H4 (cell line): ENCODE data around the gene TPBGL. TPM values are rescaled to one million over a fixed set of nuclear protein-coding genes. Genes with fewer than 3 reads are reported as not detected.

Source experiments
- DNase-seq: peaks from one replicate; pipeline ENCODE4 v3.0.0-alpha.2; 2015; ENCODE audit warnings: low spot score
- total RNA-seq: library from RNA; depleted of rRNA; stranded (reverse); fragments of >200 nt; shearing (Covaris generic); gene quantifications from 2 replicates; pipeline ENCODE4 v1.2.3, GENCODE V29; 2014; rRNA removed

The TPBGL gene
- total RNA-seq, result not detected in 2 replicates

DNA sequence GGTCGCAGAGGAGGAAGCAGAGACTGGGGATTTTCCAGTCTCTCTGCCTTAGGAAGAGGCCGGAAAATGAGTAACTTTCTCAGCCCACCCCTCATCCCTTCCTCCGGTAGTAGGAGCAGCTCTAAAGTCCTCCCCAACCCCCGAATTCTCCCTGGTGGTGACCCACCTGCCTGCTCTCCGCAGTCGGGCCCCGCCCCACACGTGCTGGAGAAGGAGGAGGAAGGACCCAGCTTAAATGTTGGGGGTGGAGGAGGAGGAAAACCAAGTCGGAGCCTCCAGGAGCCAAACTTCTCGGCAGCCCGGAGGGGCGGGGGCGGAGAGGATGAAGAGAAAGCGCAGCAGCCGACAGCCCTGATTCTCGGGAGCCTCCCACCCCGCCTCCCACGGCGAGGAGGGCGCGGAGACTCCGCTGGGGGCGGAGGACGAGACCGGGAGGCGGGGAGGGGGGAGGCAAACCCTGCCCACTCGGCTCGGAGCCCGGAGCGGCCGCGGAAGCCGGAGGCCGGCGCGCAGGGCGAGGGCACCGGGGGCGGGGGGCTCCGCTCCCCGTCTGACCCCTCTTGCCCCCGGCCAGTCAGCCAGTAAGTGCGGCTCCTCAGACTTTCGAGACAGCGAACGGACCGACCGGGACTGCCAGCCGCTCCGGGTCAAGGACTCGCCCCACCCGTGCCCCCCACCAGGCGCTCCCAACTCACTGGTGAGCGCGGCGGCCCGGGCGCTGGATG lies at the start of gene TPBGL:
TPBGL (plus strand) TSS at position 464 of the 725 bp plus-strand sequence. CDS start 276 bp downstream, outside the sequence.
- DNase-seq, result no peak

DNA sequence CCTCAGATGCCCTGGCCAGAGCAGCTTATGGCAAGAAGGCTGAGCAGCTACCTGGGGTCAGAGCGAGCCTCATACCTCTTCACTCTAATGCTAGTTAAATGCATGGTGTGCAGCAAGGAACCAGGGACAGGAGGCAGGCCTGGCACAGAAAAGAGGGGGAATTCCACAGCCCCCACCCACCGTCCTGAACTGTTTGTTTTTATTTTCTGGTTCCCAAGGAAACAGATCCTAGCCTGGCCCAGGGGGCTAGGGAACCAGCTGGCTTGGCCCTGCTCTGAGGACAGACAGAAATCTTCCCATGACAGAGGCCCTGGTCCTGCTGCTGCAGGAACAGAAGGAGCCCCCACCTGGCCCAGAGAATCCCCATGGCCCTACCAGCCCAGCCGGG lies 49.2 kb upstream of the TPBGL start:
- DNase-seq, result no peak

- no peak for DNase-seq
Measured at GRCh38 chr11:75193271-75193670, 47.3 kb upstream of the TPBGL start.

DNA sequence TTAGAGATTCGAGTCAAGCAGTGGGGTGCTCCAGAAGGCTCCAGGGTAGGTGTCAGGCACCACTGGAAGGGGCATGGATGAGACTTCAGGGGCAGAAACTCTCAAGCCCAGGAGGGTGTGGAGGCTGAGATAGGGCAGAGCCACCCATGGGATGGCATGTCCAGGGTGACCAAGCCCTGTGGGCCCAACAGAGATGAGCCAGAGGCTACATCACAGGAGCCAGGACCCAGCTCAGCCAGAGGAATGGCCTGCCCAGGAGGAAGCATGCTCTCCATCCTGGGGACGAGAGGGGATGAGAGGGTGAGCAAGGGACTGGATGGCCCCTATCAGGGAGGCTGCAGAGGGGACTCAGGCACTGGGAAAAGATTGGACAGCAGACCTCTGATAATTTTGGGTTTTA lies 46.9 kb upstream of the TPBGL start:
- no peak for DNase-seq

DNA sequence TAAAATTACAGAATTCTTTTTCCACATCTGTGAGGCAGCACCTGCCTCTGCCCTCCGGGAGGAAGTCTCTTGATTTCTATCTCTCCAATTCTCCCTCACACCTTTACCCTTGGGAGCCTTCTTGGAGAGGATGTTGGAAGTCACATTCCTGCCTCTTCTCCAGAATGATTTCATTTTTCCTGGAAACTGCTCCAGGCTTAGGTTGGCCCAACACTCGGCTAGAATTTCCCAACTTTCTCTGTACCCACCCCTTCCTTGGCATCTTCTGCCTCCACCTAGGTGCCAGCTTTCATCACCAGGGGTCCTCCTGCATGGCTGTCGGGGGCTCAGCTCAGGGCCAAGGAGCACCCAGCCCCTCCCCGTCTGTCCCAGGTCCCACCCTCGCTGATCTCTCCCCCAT lies 46.4 kb upstream of the TPBGL start:
- no peak for DNase-seq

DNA sequence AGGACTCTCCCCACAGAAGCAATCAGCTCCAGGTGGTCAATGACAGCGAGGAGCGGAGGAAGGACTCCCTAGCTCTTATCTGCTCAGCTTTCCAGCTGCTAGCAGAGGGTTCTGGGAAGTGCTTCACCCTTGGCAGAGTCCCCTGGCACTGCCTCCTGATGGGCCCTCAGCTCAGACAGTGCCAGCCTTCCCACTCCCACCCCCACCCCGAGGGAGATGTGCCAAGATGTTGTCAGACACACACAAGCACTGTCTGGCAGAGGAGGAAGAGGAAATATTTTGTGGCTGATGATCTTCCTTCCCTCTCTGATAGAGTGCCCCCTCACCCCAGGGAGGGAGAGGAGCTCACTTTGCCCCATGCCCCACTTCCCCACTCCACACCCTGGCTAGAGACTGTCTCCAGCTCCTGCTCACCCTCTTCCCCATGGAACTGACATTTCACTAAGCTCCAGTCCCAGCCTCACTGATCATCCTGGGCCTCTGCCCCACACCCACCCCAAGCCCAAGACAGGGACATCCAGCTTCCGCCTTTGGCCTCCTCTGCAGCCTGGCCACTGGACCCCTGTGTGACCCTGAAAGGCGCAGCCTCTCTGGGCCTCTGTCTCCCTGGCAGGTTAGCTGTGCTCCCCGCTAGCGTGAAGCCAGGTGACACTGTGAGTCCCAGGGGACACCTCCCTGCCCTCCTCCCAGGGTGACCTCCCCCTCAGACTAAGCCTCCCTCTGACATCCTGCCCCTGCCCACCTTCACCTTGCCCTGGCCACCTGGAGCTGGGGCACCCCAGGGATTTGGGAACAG lies 45.2 kb upstream of the TPBGL start:
- no peak for DNase-seq

DNA sequence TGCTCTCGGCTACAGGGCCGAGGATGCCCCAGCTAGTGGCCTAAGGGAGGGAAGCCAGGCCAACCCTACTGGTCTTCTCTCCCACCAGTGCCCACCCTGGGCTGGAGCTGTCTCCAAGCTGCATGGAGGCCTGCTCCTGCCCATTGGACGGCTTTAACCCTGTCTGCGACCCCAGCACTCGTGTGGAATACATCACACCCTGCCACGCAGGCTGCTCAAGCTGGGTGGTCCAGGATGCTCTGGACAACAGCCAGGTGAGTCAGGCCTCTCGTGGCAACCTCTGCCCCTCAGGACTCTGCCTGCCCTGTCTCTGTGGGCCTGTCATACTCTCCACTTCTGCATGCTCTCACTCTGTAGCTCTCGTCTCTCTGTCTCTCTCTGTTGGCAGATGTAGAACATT lies 44.1 kb upstream of the TPBGL start:
- DNase-seq, result no peak

GRCh38 chr11:75197512-75198277 lies 42.9 kb upstream of the TPBGL start:
- DNase-seq, result no peak

- DNase-seq, result no peak
Measured at GRCh38 chr11:75198278-75198973, 42.1 kb upstream of the TPBGL start.

GRCh38 chr11:75199412-75199955 lies 41.1 kb upstream of the TPBGL start:
- DNase-seq, result no peak

GRCh38 chr11:75200051-75200450 lies 40.5 kb upstream of the TPBGL start:
- no peak for DNase-seq

- DNase-seq, result no peak
Measured at GRCh38 chr11:75200531-75200930, 40.0 kb upstream of the TPBGL start.

- DNase-seq, result no peak
Measured at GRCh38 chr11:75201771-75202170, 38.8 kb upstream of the TPBGL start.

DNA sequence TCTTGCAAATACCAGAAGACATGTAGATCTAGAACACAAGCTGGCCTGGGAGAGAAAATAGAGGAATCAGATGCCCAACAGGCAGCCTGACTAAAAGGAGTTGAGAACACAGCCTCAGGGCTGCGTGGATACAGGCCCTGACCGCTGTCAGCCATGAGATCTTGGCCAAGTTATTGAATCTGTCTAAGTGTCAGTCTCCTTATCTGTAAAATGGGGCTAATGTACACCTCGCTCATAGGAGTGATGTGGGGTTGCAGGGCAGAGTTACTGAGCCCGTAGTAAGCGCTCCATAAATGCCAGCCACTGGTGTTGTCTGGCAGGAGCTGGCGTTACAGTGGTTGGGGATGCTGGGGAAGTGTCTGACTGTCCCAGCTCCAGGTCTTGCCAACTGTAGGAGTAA lies 38.4 kb upstream of the TPBGL start:
- no peak for DNase-seq

DNA sequence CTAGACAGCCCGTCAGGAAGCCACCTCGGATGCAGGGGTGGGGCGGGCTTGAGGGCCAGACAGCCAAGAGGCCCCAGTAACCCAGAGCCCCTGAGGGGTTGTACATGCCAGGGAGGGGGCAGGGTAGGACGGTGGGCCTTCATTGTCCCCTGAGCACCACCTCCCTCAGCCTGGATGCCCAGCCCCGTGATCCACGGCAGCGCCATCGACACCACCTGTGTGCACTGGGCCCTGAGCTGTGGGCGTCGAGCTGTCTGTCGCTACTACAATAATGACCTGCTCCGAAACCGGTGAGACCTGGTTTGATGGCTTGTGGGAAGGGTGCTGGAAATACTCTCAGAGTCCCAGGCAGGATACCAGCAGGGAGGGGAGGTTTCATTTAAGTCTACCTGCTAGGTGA lies 37.4 kb upstream of the TPBGL start:
- no peak for DNase-seq

DNA sequence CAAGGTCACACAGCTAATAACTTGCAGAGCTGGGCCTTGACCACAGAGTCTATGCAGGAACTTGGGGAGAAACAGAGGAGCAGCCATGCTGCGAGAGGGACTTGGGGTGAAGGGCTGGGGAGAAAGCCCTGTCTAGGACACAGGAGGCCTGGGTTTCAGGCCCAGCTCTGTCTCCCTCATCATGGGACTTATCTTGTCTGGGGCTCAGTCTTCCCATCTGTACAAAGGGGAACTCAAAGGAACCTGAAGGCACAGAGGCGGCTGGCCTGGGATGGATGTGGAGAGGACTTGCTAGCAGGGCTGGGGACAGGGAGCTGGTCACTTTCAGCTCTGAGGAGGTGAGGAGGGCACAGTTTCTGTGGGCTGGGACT lies 36.9 kb upstream of the TPBGL start:
- DNase-seq, result no peak

DNA sequence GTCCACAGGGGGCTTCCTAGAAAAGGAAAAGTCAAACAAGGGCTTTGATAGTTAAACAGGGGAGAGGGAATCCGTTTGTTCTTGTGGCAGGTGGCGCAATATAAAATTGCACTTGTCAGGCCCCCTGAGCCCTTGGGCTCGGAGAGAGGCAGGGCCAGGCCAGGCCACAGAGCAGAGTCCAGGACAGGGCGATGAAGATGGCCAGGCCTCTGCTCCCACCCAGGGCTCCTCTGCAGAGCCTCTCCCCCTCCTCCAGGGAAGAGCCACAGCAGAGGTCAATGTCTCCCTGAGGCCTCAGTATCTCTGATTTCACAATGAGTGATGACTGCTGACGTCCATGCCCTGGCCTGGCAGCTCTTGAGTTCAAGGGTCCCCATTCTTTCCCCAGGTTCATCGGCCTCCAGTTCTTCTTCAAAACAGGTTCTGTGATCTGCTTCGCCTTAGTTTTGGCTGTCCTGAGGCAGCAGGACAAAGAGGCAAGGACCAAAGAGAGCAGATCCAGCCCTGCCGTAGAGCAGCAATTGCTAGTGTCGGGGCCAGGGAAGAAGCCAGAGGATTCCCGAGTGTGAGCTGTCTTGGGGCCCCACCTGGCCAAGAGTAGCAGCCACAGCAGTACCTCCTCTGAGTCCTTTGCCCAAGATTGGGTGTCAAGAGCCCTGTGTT lies 36.4 kb upstream of the TPBGL start:
- no peak for DNase-seq

DNA sequence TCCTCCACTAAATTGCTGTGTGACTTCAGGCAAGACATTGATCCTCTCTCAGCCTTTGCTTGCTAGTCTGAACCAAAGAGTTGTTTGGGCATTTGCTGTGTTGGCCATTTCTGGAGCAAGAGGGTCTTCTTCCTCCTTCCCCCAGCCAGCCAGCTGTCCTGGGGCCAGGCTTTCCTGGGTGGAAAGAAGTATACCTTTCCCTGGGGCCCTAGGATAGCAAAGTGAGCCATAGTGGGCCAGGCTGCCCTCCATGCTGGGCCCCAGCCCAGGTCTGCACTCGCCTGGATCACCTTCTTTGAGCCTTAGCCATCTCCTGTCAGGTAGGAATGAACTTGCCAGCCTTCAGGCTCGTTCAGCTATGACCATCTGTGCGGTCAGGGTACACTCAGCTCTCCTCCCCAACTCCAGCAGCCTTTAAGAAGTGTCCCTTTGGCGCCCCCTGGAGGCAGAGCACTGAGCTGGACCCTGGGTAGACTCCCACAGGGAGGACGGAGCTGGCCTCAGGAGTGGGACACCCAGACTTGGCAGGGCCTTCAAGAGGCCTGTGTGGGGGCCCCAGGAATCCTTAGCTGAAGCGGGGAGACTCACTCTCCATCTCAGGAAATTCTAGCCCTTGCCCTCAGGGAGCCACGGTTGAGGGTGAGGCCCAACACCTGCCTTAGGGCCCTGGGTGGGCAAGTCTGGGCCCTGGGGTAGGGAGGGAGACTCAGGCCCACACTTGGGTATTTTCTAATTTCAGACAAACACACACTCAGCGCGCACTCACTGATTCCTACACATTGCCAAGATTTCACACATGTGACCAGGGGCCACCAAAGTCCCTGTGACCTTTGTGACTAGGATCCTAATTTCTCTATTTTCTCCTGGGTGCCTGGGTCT lies 35.6 kb upstream of the TPBGL start:
- DNase-seq, result peak; percentile 75

GRCh38 chr11:75205564-75206020 lies 35.0 kb upstream of the TPBGL start:
- DNase-seq, result no peak

GRCh38 chr11:75208446-75208845 lies 32.1 kb upstream of the TPBGL start:
- no peak for DNase-seq
